HG02798 (cell line): Measurements from ENCODE around the gene MINPP1.

ENCODE experiments used
- ATAC-seq: cut with Tn5 transposase; IDR thresholded peaks from one replicate; pipeline ENCODE4 v1.9.1; 2021; ENCODE audit warnings: mild to moderate bottlenecking; ENCODE audit not compliant: unreplicated experiment, poor library complexity

MINPP1 gene

GRCh38 chr10:87511526-87511925 is 6.8 kb downstream of the MINPP1 start:
- no peak for ATAC-seq

- no peak for ATAC-seq
Observed at GRCh38 chr10:87518937-87519336, 14.2 kb downstream of the MINPP1 start.

GRCh38 chr10:87519582-87519981 is 14.9 kb downstream of the MINPP1 start:
- peak; percentile 53 for ATAC-seq

GRCh38 chr10:87523731-87524130 is 19.0 kb downstream of the MINPP1 start:
- ATAC-seq: no peak

GRCh38 chr10:87524296-87524695 is 19.6 kb downstream of the MINPP1 start:
- no peak for ATAC-seq

- no peak for ATAC-seq
Observed at GRCh38 chr10:87531908-87532622, 27.4 kb downstream of the MINPP1 start.

- no peak for ATAC-seq
Observed at GRCh38 chr10:87532696-87533095, 28.0 kb downstream of the MINPP1 start.

GRCh38 chr10:87534173-87534858 is 29.6 kb downstream of the MINPP1 start:
- ATAC-seq: peak; percentile 66

- no peak for ATAC-seq
Observed at GRCh38 chr10:87538092-87539015, 33.7 kb downstream of the MINPP1 start.

GRCh38 chr10:87541114-87541513 is 36.4 kb downstream of the MINPP1 start:
- no peak for ATAC-seq

GRCh38 chr10:87544721-87545120 is 40.0 kb downstream of the MINPP1 start:
- ATAC-seq: no peak

- no peak for ATAC-seq
Observed at GRCh38 chr10:87545783-87546182, 41.1 kb downstream of the MINPP1 start.

- no peak for ATAC-seq
Observed at GRCh38 chr10:87546210-87546609, 41.5 kb downstream of the MINPP1 start.

GRCh38 chr10:87546971-87547413 is 42.3 kb downstream of the MINPP1 start:
- ATAC-seq: no peak

GRCh38 chr10:87547734-87548311 is 43.1 kb downstream of the MINPP1 start:
- no peak for ATAC-seq

- no peak for ATAC-seq
Observed at GRCh38 chr10:87550741-87551140, 46.0 kb downstream of the MINPP1 start.

- no peak for ATAC-seq
Observed at GRCh38 chr10:87551326-87551725, 46.6 kb downstream of the MINPP1 start.

- no peak for ATAC-seq
Observed at GRCh38 chr10:87552248-87552929, 47.7 kb downstream of the MINPP1 start.

- ATAC-seq: no peak
Observed at GRCh38 chr10:87557409-87557808, 52.7 kb downstream of the MINPP1 start.

- ATAC-seq: no peak
Observed at GRCh38 chr10:87558333-87558732, 53.6 kb downstream of the MINPP1 start.
